ENCODE results near the gene BRCA2.

- TF ChIP-seq CTCF (IDR thresholded peaks at IDR 0.05) (no peak), POLR2AphosphoS5 (IDR thresholded peaks at IDR 0.05; ENCODE audit: insufficient read depth in 1 of 2, low read depth in 1 of 2) (no peak), POLR2A (IDR thresholded peaks at IDR 0.05) (no peak)
Measured at GRCh38 chr13:32446220-32446619, 130.9 kb downstream of the BRCA2 start.

All from vagina (tissue), 2 donors.